Hepatocyte (in vitro differentiated cells): ENCODE results near the gene ACOT12. TPM values are rescaled to one million over a fixed set of nuclear protein-coding genes. Genes with fewer than 3 reads are reported as not detected.

Source experiments
- DNase-seq: peaks from one replicate; pipeline ENCODE4 v3.0.0-alpha.2; 2016; ENCODE audit warnings: low spot score
- H2AFZ ChIP-seq: fragments of 200-600 bp; sonication (generic); 2 replicates; pipeline ENCODE4 v1.6.0; 2016; ENCODE audit warnings: antibody characterized with exemption, mild to moderate bottlenecking
- H3K27ac ChIP-seq: fragments of 200-600 bp; sonication (generic); 2 replicates; pipeline ENCODE4 v1.5.1; 2016; ENCODE audit warnings: mild to moderate bottlenecking
- H3K27me3 ChIP-seq: fragments of 200-600 bp; sonication (generic); 2 replicates; pipeline ENCODE4 v1.6.1; 2016
- H3K36me3 ChIP-seq: fragments of 200-600 bp; sonication (generic); replicated peaks from 2 replicates; pipeline ENCODE4 v1.5.1; 2016; ENCODE audit warnings: low read depth; ENCODE audit not compliant: insufficient read depth
- H3K4me1 ChIP-seq: fragments of 200-600 bp; sonication (generic); 2 replicates; pipeline ENCODE4 v1.5.1; 2016; ENCODE audit warnings: mild to moderate bottlenecking, moderate library complexity; ENCODE audit not compliant: insufficient read depth
- H3K4me2 ChIP-seq: fragments of 200-600 bp; sonication (generic); 2 replicates; pipeline ENCODE4 v1.6.0; 2016
- H3K4me3 ChIP-seq: fragments of 200-600 bp; sonication (generic); 2 replicates; pipeline ENCODE4 v1.5.1; 2016; ENCODE audit warnings: mild to moderate bottlenecking
- H3K79me2 ChIP-seq: fragments of 200-600 bp; sonication (generic); 2 replicates; pipeline ENCODE4 v1.6.0; 2017; ENCODE audit warnings: mild to moderate bottlenecking
- H3K9me2 ChIP-seq: fragments of 200-600 bp; sonication (generic); replicated peaks from 2 replicates; pipeline ENCODE4 v1.6.0; 2017; ENCODE audit warnings: mild to moderate bottlenecking; ENCODE audit not compliant: insufficient read depth
- H3K9me3 ChIP-seq: fragments of 200-600 bp; sonication (generic); 2 replicates; pipeline ENCODE4 v1.5.1; 2016; ENCODE audit warnings: low read depth, mild to moderate bottlenecking
- H4K20me1 ChIP-seq: fragments of 200-600 bp; sonication (generic); 2 replicates; pipeline ENCODE4 v1.6.0; 2016; ENCODE audit warnings: mild to moderate bottlenecking; ENCODE audit not compliant: insufficient read depth, poor library complexity, severe bottlenecking
- CTCF ChIP-seq: fragments of 200-600 bp; sonication (generic); IDR thresholded peaks from 2 replicates; pipeline ENCODE4 v1.5.1; 2016; ENCODE audit warnings: antibody characterized with exemption, mild to moderate bottlenecking; ENCODE audit not compliant: poor library complexity
- EZH2 ChIP-seq: fragments of 200-600 bp; sonication (generic); IDR thresholded peaks from 2 replicates; pipeline ENCODE4 v1.6.1; 2016; ENCODE audit warnings: antibody characterized with exemption, mild to moderate bottlenecking, borderline replicate concordance
- EZH2phosphoT487 ChIP-seq: fragments of 200-600 bp; sonication (generic); IDR thresholded peaks from one replicate; pipeline ENCODE4 v1.6.1; 2018; ENCODE audit warnings: antibody characterized with exemption, mild to moderate bottlenecking, low read depth, moderate library complexity; ENCODE audit not compliant: unreplicated experiment, severe bottlenecking
- WGBS: methylation state at CpG from one replicate; pipeline ENCODE4 v1.1.6; 2016; ENCODE audit warnings: low lambda C conversion rate; ENCODE audit errors: missing lambda C conversion rate; 5-methylcytosine and 5-hydroxymethylcytosine counted together
- polyA plus RNA-seq: library from polyadenylated mRNA; unstranded; fragments of >200 nt; fragmentation: Nextera tagmentation; extraction: Ambion mirVana; gene quantifications from 2 replicates; pipeline ENCODE4 v1.2.1, GENCODE V29; 2016
- total RNA-seq: library from RNA; depleted of rRNA; stranded (reverse); fragments of >200 nt; gene quantifications from 2 replicates; pipeline ENCODE4 v1.2.3, GENCODE V29; 2014

ACOT12 gene
- total and polyA plus RNA-seq, 2 experiments from 2014 or later = 2.9 to 10.2 TPM

- no peaks in the 10 kb centered on the region for H3K79me2 ChIP-seq
- no peak overlapping the region for H2AFZ ChIP-seq
- no peak for DNase-seq
- H3K9me3 ChIP-seq = no peaks in the 10 kb centered on the region
- H3K9me2 ChIP-seq = no peaks in the 10 kb centered on the region
- TF ChIP-seq EZH2 = no peak
- peaks cover 14% of the 10 kb centered on the region for H3K4me1 ChIP-seq
- no peak overlapping the region for H3K4me3 ChIP-seq
- no peaks in the 10 kb centered on the region for H4K20me1 ChIP-seq
- no peak overlapping the region for H3K4me2 ChIP-seq
- 67% methylated on average over 3 of the region's 3 CpGs for WGBS
- H3K36me3 ChIP-seq = no peaks in the 10 kb centered on the region
- no peak overlapping the region for H3K27ac ChIP-seq
- H3K27me3 ChIP-seq = no peaks in the 10 kb centered on the region
These were observed 35.4 kb upstream of the ACOT12 start for GRCh38 chr5:81429363-81429762.

- H3K9me2 ChIP-seq = no peaks in the 10 kb centered on the region
- H3K36me3 ChIP-seq = no peaks in the 10 kb centered on the region
- H3K9me3 ChIP-seq = no peaks in the 10 kb centered on the region
- no peak overlapping the region for H3K4me2 ChIP-seq
- no peaks in the 10 kb centered on the region for H3K27me3 ChIP-seq
- H3K4me1 ChIP-seq = peaks cover 14% of the 10 kb centered on the region
- no peak overlapping the region for H2AFZ ChIP-seq
- no peaks in the 10 kb centered on the region for H3K79me2 ChIP-seq
- no peaks in the 10 kb centered on the region for H4K20me1 ChIP-seq
- DNase-seq = no peak
- H3K27ac ChIP-seq = no peak overlapping the region
- H3K4me3 ChIP-seq = no peak overlapping the region
- TF ChIP-seq EZH2 (no peak), CTCF (no peak), EZH2phosphoT487 (no peak)
These were observed 34.9 kb upstream of the ACOT12 start for GRCh38 chr5:81428861-81429260.

- no peaks in the 10 kb centered on the region for H3K79me2 ChIP-seq
- DNase-seq = no peak
- H3K4me3 ChIP-seq = no peak overlapping the region
- H3K9me2 ChIP-seq = no peaks in the 10 kb centered on the region
- H3K27me3 ChIP-seq = no peaks in the 10 kb centered on the region
- H3K4me1 ChIP-seq = peaks cover 14% of the 10 kb centered on the region
- H3K27ac ChIP-seq = no peak overlapping the region
- WGBS = 87% methylated on average over 3 of the region's 3 CpGs
- no peaks in the 10 kb centered on the region for H3K9me3 ChIP-seq
- no peaks in the 10 kb centered on the region for H4K20me1 ChIP-seq
- no peak overlapping the region for H2AFZ ChIP-seq
- TF ChIP-seq EZH2 = no peak
- TF ChIP-seq EZH2phosphoT487 = no peak
- TF ChIP-seq CTCF = no peak
- H3K4me2 ChIP-seq = no peak overlapping the region
- no peaks in the 10 kb centered on the region for H3K36me3 ChIP-seq
These were observed 34.5 kb upstream of the ACOT12 start for GRCh38 chr5:81428446-81428845.

- Histone ChIP-seq H3K27me3 (no peaks in the 10 kb centered on the region), H3K4me1 (peaks cover 14% of the 10 kb centered on the region), H3K79me2 (no peaks in the 10 kb centered on the region), H3K36me3 (no peaks in the 10 kb centered on the region), H3K4me3 (no peak overlapping the region), H4K20me1 (no peaks in the 10 kb centered on the region), H3K4me2 (no peak overlapping the region), H3K27ac (no peak overlapping the region), H3K9me2 (no peaks in the 10 kb centered on the region), H3K9me3 (no peaks in the 10 kb centered on the region), H2AFZ (no peak overlapping the region)
- no peak for DNase-seq
- 95% methylated on average over 1 of the region's 1 CpG for WGBS
- TF ChIP-seq EZH2 (no peak), EZH2phosphoT487 (no peak)
These were observed 33.6 kb upstream of the ACOT12 start for GRCh38 chr5:81427566-81427965.
